RWPE2 (cell line): ENCODE data around the gene TRANK1.

Experiments
- ATAC-seq: fragments of 200-7000 bp; cut with Tn5 transposase; 3 replicates; pipeline ENCODE4 v1.9.1; 2021; ENCODE audit warnings: low read depth
- DNase-seq: peaks from one replicate; pipeline ENCODE4 v3.0.0-alpha.2; 2020; ENCODE audit warnings: low spot score
- H3K27ac ChIP-seq: fragments of 450-650 bp; 2 replicates; pipeline ENCODE4 v1.5.1; 2017; ENCODE audit warnings: mild to moderate bottlenecking; ENCODE audit not compliant: poor library complexity, severe bottlenecking
- H3K27me3 ChIP-seq: fragments of 250-450 bp; sonication (Bioruptor Pico); 2 replicates; pipeline ENCODE4 v1.5.1; 2021; ENCODE audit warnings: mild to moderate bottlenecking, moderate library complexity; ENCODE audit not compliant: insufficient read depth, poor library complexity, severe bottlenecking
- H3K36me3 ChIP-seq: fragments of 250-450 bp; sonication (Bioruptor Pico); 2 replicates; pipeline ENCODE4 v1.5.1; 2020; ENCODE audit warnings: low read depth, mild to moderate bottlenecking, moderate library complexity
- H3K4me1 ChIP-seq: fragments of 250-450 bp; sonication (Bioruptor Pico); 2 replicates; pipeline ENCODE4 v1.5.1; 2021; ENCODE audit warnings: mild to moderate bottlenecking, moderate library complexity; ENCODE audit not compliant: insufficient read depth, poor library complexity, severe bottlenecking
- H3K4me3 ChIP-seq: fragments of 250-450 bp; sonication (Bioruptor Pico); 2 replicates; pipeline ENCODE4 v1.5.1; 2021; ENCODE audit warnings: mild to moderate bottlenecking, moderate library complexity; ENCODE audit not compliant: severe bottlenecking
- H3K9me3 ChIP-seq: fragments of 250-450 bp; sonication (Bioruptor Pico); 2 replicates; pipeline ENCODE4 v1.5.1; 2021; ENCODE audit warnings: mild to moderate bottlenecking, moderate library complexity; ENCODE audit not compliant: severe bottlenecking
- CTCF ChIP-seq: fragments of 450-650 bp; IDR thresholded peaks from one replicate; pipeline ENCODE4 v1.5.1; 2017; ENCODE audit warnings: mild to moderate bottlenecking, moderate library complexity; ENCODE audit not compliant: poor library complexity, severe bottlenecking

TRANK1 gene

GRCh38 chr3:36944641-36945270 is at the start of gene TRANK1:
Gene TRANK1 (minus strand): TSS chr3:36945054. CDS start chr3:36944809, 245 bp downstream.
- H3K9me3 ChIP-seq = peaks cover 4% of the 10 kb centered on the region
- H3K27ac ChIP-seq = no peak within 1 kb of the TSS
- no peaks in the 10 kb centered on the region for H3K4me1 ChIP-seq
- DNase-seq (no peak), ATAC-seq (peak; percentile 62)
- H3K36me3 ChIP-seq = no peaks in the 10 kb centered on the region
- H3K4me3 ChIP-seq = peak within 1 kb of the TSS; percentile 45
- TF ChIP-seq CTCF = no peak
- H3K27me3 ChIP-seq = no peaks in the 10 kb centered on the region

- no peaks in the 10 kb centered on the region for H3K9me3 ChIP-seq
- H3K4me3 ChIP-seq = peak within 1 kb of the TSS; percentile 64
- TF ChIP-seq CTCF = no peak
- H3K27me3 ChIP-seq = no peaks in the 10 kb centered on the region
- peaks cover 66% of the 10 kb centered on the region for H3K36me3 ChIP-seq
- DNase-seq (peak; percentile 90), ATAC-seq (peak; percentile 59)
- H3K27ac ChIP-seq = peak within 1 kb of the TSS; percentile 76
- peaks cover 20% of the 10 kb centered on the region for H3K4me1 ChIP-seq
Measured at GRCh38 chr3:36993326-36994283, 48.8 kb upstream of the TRANK1 start, which contains the start of gene MLH1. Gene MLH1 (plus strand): TSS chr3:36993518. CDS start chr3:36993548, 30 bp downstream.

GRCh38 chr3:36992806-36993325 is 48.0 kb upstream of the TRANK1 start, which contains the start of gene EPM2AIP1:
Gene EPM2AIP1 (minus strand): TSS chr3:36993131. CDS start chr3:36993077, 54 bp downstream.
- Histone ChIP-seq H3K4me1 (peaks cover 20% of the 10 kb centered on the region), H3K27me3 (no peaks in the 10 kb centered on the region), H3K27ac (peak within 1 kb of the TSS; percentile 76), H3K4me3 (peak within 1 kb of the TSS; percentile 64), H3K9me3 (no peaks in the 10 kb centered on the region), H3K36me3 (peaks cover 67% of the 10 kb centered on the region)
- ATAC-seq (peak; percentile 95), DNase-seq (peak; percentile 98)
- peak; percentile 23 for TF ChIP-seq CTCF

- H3K27me3 ChIP-seq = no peaks in the 10 kb centered on the region
- no peaks in the 10 kb centered on the region for H3K9me3 ChIP-seq
- peak overlapping the region; percentile 56 for H3K4me3 ChIP-seq
- H3K4me1 ChIP-seq = peaks cover 20% of the 10 kb centered on the region
- DNase-seq (no peak), ATAC-seq (no peak)
- peaks cover 69% of the 10 kb centered on the region for H3K36me3 ChIP-seq
- TF ChIP-seq CTCF = no peak
- peak overlapping the region; percentile 76 for H3K27ac ChIP-seq
Measured at GRCh38 chr3:36991923-36992805, 47.3 kb upstream of the TRANK1 start.
